HepG2 (cell line): ENCODE measurements around the gene CAPS2. TPM values are rescaled to one million over a fixed set of nuclear protein-coding genes. Genes with fewer than 3 reads are reported as not detected.

Experiments
- CBX5 ChIP-seq: sonication (generic); formaldehyde crosslinking; IDR thresholded peaks from 2 replicates; pipeline ENCODE4 v1.4.0; 2020; ENCODE audit warnings: missing genetic modification reagents, borderline replicate concordance
- CCAR2 ChIP-seq: fragments of 200-400 bp; formaldehyde crosslinking; optimal IDR thresholded peaks from 2 replicates; pipeline ENCODE3; 2018; ENCODE audit warnings: low read depth, mild to moderate bottlenecking, low read length, moderate library complexity
- ELF1 ChIP-seq: sonication (generic); formaldehyde crosslinking; IDR thresholded peaks from 2 replicates; pipeline ENCODE4 v1.4.0; 2020; ENCODE audit warnings: missing genetic modification reagents
- GATAD2A ChIP-seq: IDR thresholded peaks from 2 replicates; pipeline ENCODE4 v1.6.1; 2016
- HDAC2 ChIP-seq: sonication (generic); formaldehyde crosslinking; IDR thresholded peaks from 2 replicates; pipeline ENCODE4 v1.4.0; 2020; ENCODE audit warnings: missing genetic modification reagents
- KDM4B ChIP-seq: sonication (generic); formaldehyde crosslinking; IDR thresholded peaks from 2 replicates; pipeline ENCODE4 v1.4.0; 2020; ENCODE audit warnings: missing genetic modification reagents
- KMT2B ChIP-seq: IDR thresholded peaks from 2 replicates; pipeline ENCODE4 v1.6.1; 2016; ENCODE audit warnings: missing genetic modification reagents, missing compliant biosample characterization
- MIER3 ChIP-seq: IDR thresholded peaks from 2 replicates; pipeline ENCODE4 v1.6.1; 2016; ENCODE audit warnings: missing compliant biosample characterization, borderline replicate concordance
- NR2F2 ChIP-seq: IDR thresholded peaks from 2 replicates; pipeline ENCODE4 v1.6.1; 2012; ENCODE audit warnings: low read depth, inconsistent platforms, borderline replicate concordance
- RBAK ChIP-seq: sonication (generic); formaldehyde crosslinking; IDR thresholded peaks from 2 replicates; pipeline ENCODE4 v1.5.1; 2020; ENCODE audit warnings: mild to moderate bottlenecking, missing genetic modification reagents
- RBM22 ChIP-seq: fragments of 200-400 bp; formaldehyde crosslinking; optimal IDR thresholded peaks from 2 replicates; pipeline ENCODE3; 2017; ENCODE audit warnings: mild to moderate bottlenecking, low read length, moderate library complexity
- RBM39 ChIP-seq: fragments of 200-400 bp; formaldehyde crosslinking; IDR thresholded peaks from one replicate; pipeline ENCODE4 v1.6.1; 2018; ENCODE audit warnings: antibody characterized with exemption, mild to moderate bottlenecking, low read depth, low read length; ENCODE audit not compliant: poor library complexity, severe bottlenecking
- SPEN ChIP-seq: sonication (generic); formaldehyde crosslinking; IDR thresholded peaks from 2 replicates; pipeline ENCODE4 v1.5.1; 2020; ENCODE audit warnings: low read depth, mild to moderate bottlenecking, missing genetic modification reagents
- TEAD2 ChIP-seq: sonication (generic); formaldehyde crosslinking; IDR thresholded peaks from 2 replicates; pipeline ENCODE4 v1.9.0; 2021; ENCODE audit warnings: missing genetic modification reagents
- TOE1 ChIP-seq: sonication (generic); formaldehyde crosslinking; IDR thresholded peaks from 2 replicates; pipeline ENCODE4 v1.4.0; 2020; ENCODE audit warnings: mild to moderate bottlenecking, missing genetic modification reagents
- ZFY ChIP-seq: sonication (generic); formaldehyde crosslinking; IDR thresholded peaks from 2 replicates; pipeline ENCODE4 v1.4.0; 2020; ENCODE audit warnings: missing genetic modification reagents
- ZIK1 ChIP-seq: sonication (generic); formaldehyde crosslinking; IDR thresholded peaks from 2 replicates; pipeline ENCODE4 v1.5.0; 2020; ENCODE audit warnings: mild to moderate bottlenecking, low read depth, missing genetic modification reagents, borderline replicate concordance
- ZNF253 ChIP-seq: sonication (generic); formaldehyde crosslinking; IDR thresholded peaks from 2 replicates; pipeline ENCODE4 v1.8.0; 2022; ENCODE audit warnings: mild to moderate bottlenecking, missing genetic modification reagents, borderline replicate concordance
- ZNF292 ChIP-seq: sonication (generic); formaldehyde crosslinking; IDR thresholded peaks from 2 replicates; pipeline ENCODE4 v1.8.1; 2022; ENCODE audit warnings: mild to moderate bottlenecking, low read depth, missing genetic modification reagents, borderline replicate concordance
- ZNF549 ChIP-seq: sonication (generic); formaldehyde crosslinking; IDR thresholded peaks from 2 replicates; pipeline ENCODE4 v1.5.0; 2020; ENCODE audit warnings: missing genetic modification reagents
- ZNF775 ChIP-seq: sonication (generic); formaldehyde crosslinking; IDR thresholded peaks from 2 replicates; pipeline ENCODE4 v1.4.0; 2020; ENCODE audit warnings: missing genetic modification reagents, mild to moderate bottlenecking, moderate library complexity, borderline replicate concordance
- polyA plus RNA-seq, 8 experiments: library from polyadenylated mRNA; depleted of rRNA in 3 of 8; stranded (reverse) in 7 of 8; unstranded in 1 of 8; fragments of >200 nt; fragmentation: Illumina TruSeq in 4 of 8; extraction: Trizol in 4 of 8; gene quantifications; 2 replicates each; pipeline versions ENCODE4 v1.2.1 to v1.2.3, GENCODE V29; 2011 to 2016; ENCODE audit warnings: low read depth in 4 of 8, missing spikeins in 1 of 8, mixed read lengths in 1 of 8; ENCODE audit not compliant: insufficient read depth in 1 of 8
- total RNA-seq, 5 experiments: library from RNA; depleted of rRNA; stranded (reverse); fragments of >200 nt; fragmentation: Illumina TruSeq; extraction: Trizol; gene quantifications; 2 replicates each; pipeline ENCODE4 v1.2.3, GENCODE V29; 2016; ENCODE audit warnings: low read depth in 1 of 5
- TF ChIP-seq, protein P1 (sequence below): conservative IDR thresholded peaks from 2 replicates; pipeline ENCODE4 v1.6.1; 2018; ENCODE audit warnings: missing genetic modification reagents
- TF ChIP-seq, protein P2 (sequence below): IDR thresholded peaks from 2 replicates; pipeline ENCODE4 v1.6.1; 2016; ENCODE audit warnings: missing compliant biosample characterization, missing genetic modification reagents, borderline replicate concordance
- TF ChIP-seq, protein P3 (sequence below): sonication (generic); formaldehyde crosslinking; IDR thresholded peaks from 2 replicates; pipeline ENCODE4 v1.5.1; 2020; ENCODE audit warnings: mild to moderate bottlenecking, moderate library complexity, missing genetic modification reagents
- TF ChIP-seq, protein P4 (sequence below): fragments of 450-650 bp; IDR thresholded peaks from 2 replicates; pipeline ENCODE4 v1.6.1; 2017

CAPS2 gene
- total and polyA plus RNA-seq, 2 of the 13 experiments (the other 11 are each of a cell fraction or from before 2014, with no cell fraction given): 0.11 TPM; not detected in 1

DNA sequence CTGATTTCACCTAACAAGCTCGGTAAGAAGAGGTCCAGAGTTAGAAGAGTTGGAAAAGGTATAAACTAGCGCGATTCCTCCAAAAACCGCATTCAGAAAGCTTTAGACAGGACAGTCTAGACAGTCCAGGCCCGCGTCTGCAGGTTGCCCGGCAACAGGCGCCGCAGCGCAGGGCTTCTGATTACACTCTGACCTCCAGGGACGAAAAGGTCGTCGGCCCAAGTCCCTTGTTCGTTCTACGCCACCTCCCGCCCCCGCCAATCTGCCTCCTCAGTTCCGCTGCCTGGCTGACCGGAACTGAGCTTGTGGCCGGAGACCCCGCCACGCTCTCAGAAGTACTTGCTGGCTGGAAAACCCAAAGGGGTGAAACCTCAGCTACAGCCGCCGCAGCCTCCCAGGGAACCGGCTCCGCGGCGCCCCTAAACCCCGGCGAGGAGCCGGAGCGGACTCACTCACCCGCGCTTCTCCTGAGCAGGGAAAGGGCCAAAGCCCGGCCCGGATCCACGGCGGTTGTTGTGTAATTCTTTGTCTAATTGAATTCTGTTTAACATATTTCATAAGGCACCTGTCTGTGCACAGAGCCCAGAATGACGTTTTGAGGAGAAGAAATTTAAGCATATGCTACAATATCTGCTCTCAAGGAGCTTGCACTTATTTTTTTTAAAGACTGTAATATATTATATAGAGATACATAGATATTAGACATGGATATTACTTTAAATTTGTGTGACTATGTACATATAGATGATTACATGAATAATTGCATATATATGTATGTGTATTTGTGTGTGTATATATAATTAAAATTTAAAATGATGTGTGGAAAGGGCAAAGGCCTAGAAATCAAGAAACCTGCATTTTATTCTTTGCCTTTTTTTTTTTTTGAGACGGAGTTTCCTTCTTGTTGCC lies at the start of gene CAPS2 (continued):
- TF ChIP-seq, protein P1, sequence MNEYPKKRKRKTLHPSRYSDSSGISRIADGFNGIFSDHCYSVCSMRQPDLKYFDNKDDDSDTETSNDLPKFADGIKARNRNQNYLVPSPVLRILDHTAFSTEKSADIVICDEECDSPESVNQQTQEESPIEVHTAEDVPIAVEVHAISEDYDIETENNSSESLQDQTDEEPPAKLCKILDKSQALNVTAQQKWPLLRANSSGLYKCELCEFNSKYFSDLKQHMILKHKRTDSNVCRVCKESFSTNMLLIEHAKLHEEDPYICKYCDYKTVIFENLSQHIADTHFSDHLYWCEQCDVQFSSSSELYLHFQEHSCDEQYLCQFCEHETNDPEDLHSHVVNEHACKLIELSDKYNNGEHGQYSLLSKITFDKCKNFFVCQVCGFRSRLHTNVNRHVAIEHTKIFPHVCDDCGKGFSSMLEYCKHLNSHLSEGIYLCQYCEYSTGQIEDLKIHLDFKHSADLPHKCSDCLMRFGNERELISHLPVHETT: peak; percentile 30; the same call in 1 of the 2 replicates
- TF ChIP-seq ZNF775 (no peak), ZNF549 (no peak), TEAD2 (no peak), CBX5 (CRISPR knock-in tag) (peak; percentile 49; the same call in 1 of the 2 replicates), KMT2B (peak; percentile 74), RBM22 (no peak), ZFY (CRISPR knock-in tag) (peak; percentile 47), HDAC2 (peak; percentile 53; the same call in 1 of the 2 replicates), ZIK1 (CRISPR knock-in tag) (peak; percentile 41; the same call in 1 of the 2 replicates), ELF1 (CRISPR knock-in tag) (peak; percentile 63; the same call in 1 of the 2 replicates), KDM4B (CRISPR knock-in tag) (peak; percentile 83), CCAR2 (peak; percentile 51), RBAK (CRISPR knock-in tag) (0 out of 2 replicates have a peak, but pooled peaks have one; percentile 23), SPEN (CRISPR knock-in tag) (peak; percentile 54; the same call in 1 of the 2 replicates), ZNF292 (CRISPR knock-in tag) (peak; percentile 66; the same call in 1 of the 2 replicates), ZNF253 (CRISPR knock-in tag) (0 out of 2 replicates have a peak, but pooled peaks have one; percentile 25), MIER3 (CRISPR knock-in tag) (peak; percentile 77; the same call in 1 of the 2 replicates), TOE1 (no peak; the same call in 1 of the 2 replicates), NR2F2 (peak; percentile 62; the same call in 1 of the 2 replicates), GATAD2A (CRISPR knock-in tag) (peak; percentile 38; the same call in 1 of the 2 replicates), RBM39 (peak; percentile 86)
- TF ChIP-seq, protein P2, sequence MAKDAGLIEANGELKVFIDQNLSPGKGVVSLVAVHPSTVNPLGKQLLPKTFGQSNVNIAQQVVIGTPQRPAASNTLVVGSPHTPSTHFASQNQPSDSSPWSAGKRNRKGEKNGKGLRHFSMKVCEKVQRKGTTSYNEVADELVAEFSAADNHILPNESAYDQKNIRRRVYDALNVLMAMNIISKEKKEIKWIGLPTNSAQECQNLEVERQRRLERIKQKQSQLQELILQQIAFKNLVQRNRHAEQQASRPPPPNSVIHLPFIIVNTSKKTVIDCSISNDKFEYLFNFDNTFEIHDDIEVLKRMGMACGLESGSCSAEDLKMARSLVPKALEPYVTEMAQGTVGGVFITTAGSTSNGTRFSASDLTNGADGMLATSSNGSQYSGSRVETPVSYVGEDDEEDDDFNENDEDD (CRISPR knock-in tag): peak; percentile 17; the same call in 1 of the 2 replicates
- TF ChIP-seq, protein P3, sequence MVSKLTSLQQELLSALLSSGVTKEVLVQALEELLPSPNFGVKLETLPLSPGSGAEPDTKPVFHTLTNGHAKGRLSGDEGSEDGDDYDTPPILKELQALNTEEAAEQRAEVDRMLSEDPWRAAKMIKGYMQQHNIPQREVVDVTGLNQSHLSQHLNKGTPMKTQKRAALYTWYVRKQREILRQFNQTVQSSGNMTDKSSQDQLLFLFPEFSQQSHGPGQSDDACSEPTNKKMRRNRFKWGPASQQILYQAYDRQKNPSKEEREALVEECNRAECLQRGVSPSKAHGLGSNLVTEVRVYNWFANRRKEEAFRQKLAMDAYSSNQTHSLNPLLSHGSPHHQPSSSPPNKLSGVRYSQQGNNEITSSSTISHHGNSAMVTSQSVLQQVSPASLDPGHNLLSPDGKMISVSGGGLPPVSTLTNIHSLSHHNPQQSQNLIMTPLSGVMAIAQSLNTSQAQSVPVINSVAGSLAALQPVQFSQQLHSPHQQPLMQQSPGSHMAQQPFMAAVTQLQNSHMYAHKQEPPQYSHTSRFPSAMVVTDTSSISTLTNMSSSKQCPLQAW (CRISPR knock-in tag): peak; percentile 47; the same call in 1 of the 2 replicates
- TF ChIP-seq, protein P4, sequence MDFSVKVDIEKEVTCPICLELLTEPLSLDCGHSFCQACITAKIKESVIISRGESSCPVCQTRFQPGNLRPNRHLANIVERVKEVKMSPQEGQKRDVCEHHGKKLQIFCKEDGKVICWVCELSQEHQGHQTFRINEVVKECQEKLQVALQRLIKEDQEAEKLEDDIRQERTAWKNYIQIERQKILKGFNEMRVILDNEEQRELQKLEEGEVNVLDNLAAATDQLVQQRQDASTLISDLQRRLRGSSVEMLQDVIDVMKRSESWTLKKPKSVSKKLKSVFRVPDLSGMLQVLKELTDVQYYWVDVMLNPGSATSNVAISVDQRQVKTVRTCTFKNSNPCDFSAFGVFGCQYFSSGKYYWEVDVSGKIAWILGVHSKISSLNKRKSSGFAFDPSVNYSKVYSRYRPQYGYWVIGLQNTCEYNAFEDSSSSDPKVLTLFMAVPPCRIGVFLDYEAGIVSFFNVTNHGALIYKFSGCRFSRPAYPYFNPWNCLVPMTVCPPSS: no peak
